Measurements from ENCODE around the gene HBP1.

HBP1 gene

DNA sequence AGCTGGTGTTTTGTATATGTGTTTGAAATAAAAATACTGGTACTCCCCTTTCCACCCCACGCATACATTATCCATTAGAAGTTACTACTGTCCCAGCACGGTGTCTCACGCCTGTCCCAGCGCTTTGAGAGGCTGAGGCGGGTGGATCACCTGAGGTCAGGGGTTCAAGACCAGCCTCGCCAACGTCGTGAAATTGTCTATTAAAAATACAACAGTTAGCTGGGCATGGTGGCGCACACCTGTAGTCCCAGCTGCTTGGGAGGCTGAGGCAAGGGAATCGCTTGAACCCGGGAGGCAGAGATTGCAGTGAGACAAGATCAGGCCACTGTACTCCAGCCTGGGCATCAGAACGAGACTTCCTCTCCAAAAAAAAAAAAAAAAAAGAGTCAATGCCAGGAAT is 2.7 kb downstream of the HBP1 start:
- Histone ChIP-seq H3K27me3 (no peaks in the 10 kb centered on the region), H3K9me3 (no peaks in the 10 kb centered on the region), H3K4me1 (peaks cover 0 to 73% (median 35%) of the 10 kb centered on the region in 4 donors), H3K36me3 (no peaks in the 10 kb centered on the region), H3K27ac (no peak overlapping the region), H3K4me3 (no peak overlapping the region)
- TF ChIP-seq, protein P1, sequence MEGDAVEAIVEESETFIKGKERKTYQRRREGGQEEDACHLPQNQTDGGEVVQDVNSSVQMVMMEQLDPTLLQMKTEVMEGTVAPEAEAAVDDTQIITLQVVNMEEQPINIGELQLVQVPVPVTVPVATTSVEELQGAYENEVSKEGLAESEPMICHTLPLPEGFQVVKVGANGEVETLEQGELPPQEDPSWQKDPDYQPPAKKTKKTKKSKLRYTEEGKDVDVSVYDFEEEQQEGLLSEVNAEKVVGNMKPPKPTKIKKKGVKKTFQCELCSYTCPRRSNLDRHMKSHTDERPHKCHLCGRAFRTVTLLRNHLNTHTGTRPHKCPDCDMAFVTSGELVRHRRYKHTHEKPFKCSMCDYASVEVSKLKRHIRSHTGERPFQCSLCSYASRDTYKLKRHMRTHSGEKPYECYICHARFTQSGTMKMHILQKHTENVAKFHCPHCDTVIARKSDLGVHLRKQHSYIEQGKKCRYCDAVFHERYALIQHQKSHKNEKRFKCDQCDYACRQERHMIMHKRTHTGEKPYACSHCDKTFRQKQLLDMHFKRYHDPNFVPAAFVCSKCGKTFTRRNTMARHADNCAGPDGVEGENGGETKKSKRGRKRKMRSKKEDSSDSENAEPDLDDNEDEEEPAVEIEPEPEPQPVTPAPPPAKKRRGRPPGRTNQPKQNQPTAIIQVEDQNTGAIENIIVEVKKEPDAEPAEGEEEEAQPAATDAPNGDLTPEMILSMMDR (IDR thresholded peaks at IDR 0.05): no peak
- peak in 1 of 2 donors; percentile 47 for DNase-seq
- intact Hi-C loops (cut with DNase I; ENCODE audit: low total_unique reads): no loop called here

DNA sequence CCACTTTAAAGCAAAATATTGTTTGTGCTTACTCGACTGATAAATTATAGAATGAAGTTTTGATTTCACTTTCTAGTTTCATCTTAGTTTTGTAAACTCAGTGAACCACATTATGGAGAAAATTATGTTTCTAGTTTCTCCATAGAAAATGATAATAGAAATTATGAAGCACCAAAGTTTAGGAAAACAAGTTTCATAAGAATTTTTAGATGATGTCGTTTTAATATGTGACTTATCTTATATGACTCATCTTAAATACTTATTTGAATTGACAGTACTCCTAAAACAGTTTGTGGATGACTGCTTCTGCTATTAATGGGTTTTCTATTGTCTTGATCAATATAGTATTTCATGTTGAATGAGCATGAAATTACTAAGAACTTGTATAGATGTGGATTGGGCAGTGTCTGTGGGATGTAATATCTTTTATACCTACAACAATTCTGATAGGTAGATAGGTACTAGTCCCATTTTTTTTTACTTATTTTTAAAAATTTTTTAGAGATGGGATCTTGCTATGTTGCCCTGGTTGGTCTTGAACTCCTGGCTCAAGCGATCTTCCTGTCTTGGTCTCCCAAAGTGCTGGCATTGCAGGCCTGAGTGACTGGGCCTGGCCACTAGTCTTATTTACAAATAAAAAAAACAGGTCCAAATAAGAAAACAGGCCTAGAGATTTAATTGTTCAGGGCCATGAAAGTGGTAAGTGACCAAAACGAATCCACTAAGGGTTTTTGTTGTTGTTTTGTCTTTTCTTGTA is 3.7 kb downstream of the HBP1 start:
- Histone ChIP-seq H3K36me3 (no peaks in the 10 kb centered on the region), H3K27ac (no peak overlapping the region), H3K9me3 (no peaks in the 10 kb centered on the region), H3K4me3 (no peak overlapping the region), H3K4me1 (peaks cover 0 to 74% (median 41%) of the 10 kb centered on the region in 4 donors), H3K27me3 (no peaks in the 10 kb centered on the region)
- DNase-seq: no peak
- intact Hi-C loops (cut with DNase I; ENCODE audit: low total_unique reads): no loop called here
- TF ChIP-seq, protein P1 (IDR thresholded peaks at IDR 0.05): no peak

DNA sequence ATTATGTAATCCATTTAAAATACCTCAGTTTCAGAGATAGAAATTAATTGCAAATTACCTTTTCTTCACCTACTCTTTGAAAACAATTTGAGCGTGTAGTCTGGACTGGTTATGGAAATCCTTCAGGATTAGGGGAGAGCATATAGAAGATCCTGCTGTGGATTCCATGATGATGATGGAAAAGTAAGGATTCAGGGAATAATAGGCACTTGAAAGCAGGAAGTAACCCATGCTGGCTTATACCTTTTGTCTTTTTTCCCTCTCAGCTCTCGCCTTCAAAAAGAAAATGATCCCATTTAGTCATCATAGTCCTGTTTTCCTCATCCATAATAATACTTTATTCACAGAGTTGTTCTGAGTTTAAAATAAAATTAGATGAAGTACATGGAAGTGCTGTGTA is 4.4 kb downstream of the HBP1 start:
- peaks cover 0 to 81% (median 43%) of the 10 kb centered on the region in 4 donors for H3K4me1 ChIP-seq
- TF ChIP-seq, protein P1 (IDR thresholded peaks at IDR 0.05): no peak
- no peak for DNase-seq
- no peaks in the 10 kb centered on the region for H3K27me3 ChIP-seq
- no peaks in the 10 kb centered on the region for H3K9me3 ChIP-seq
- H3K36me3 ChIP-seq: no peaks in the 10 kb centered on the region
- no peak overlapping the region for H3K4me3 ChIP-seq
- intact Hi-C loops (cut with DNase I; ENCODE audit: low total_unique reads): no loop called here
- no peak overlapping the region for H3K27ac ChIP-seq

DNA sequence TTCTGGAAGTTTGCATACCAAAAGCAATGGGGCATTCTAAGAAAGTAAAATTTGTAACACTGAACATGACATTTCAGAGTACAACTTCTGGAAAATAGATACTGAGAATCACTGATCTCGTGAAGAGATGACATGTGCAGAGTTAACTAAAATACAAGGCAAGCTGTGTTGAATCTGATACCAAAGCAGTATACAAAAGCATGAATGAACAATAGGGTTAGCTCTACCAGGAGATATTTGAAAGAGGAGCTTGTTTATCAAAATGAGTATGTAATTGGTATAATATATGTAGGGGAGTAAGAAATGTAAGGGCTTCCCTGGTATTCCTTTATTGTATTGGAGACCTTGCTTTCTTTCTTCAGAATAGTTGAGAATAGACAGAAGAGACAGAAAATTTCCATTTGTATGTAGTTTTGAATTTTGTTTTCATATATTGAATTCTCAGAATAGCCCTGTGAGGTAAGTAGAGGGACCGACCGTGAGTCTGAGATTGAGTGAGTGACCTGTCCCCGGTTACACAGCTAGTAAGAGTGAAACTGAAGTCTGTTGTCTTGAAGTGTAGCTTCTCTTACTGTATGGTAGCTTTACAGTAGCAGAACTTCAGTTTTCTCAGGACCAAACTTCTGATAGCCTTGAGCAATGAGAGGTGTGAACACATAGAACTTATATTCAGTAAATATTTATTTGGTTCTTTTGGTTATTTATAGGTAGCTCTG is 5.0 kb downstream of the HBP1 start:
- H3K4me3 ChIP-seq: no peak overlapping the region
- H3K27me3 ChIP-seq: no peaks in the 10 kb centered on the region
- H3K36me3 ChIP-seq: no peaks in the 10 kb centered on the region
- H3K4me1 ChIP-seq: peaks cover 0 to 88% (median 46%) of the 10 kb centered on the region in 4 donors
- no peak overlapping the region for H3K27ac ChIP-seq
- TF ChIP-seq, protein P1 (IDR thresholded peaks at IDR 0.05): no peak
- no peak for DNase-seq
- intact Hi-C loops (cut with DNase I; ENCODE audit: low total_unique reads): no loop called here
- no peaks in the 10 kb centered on the region for H3K9me3 ChIP-seq

DNA sequence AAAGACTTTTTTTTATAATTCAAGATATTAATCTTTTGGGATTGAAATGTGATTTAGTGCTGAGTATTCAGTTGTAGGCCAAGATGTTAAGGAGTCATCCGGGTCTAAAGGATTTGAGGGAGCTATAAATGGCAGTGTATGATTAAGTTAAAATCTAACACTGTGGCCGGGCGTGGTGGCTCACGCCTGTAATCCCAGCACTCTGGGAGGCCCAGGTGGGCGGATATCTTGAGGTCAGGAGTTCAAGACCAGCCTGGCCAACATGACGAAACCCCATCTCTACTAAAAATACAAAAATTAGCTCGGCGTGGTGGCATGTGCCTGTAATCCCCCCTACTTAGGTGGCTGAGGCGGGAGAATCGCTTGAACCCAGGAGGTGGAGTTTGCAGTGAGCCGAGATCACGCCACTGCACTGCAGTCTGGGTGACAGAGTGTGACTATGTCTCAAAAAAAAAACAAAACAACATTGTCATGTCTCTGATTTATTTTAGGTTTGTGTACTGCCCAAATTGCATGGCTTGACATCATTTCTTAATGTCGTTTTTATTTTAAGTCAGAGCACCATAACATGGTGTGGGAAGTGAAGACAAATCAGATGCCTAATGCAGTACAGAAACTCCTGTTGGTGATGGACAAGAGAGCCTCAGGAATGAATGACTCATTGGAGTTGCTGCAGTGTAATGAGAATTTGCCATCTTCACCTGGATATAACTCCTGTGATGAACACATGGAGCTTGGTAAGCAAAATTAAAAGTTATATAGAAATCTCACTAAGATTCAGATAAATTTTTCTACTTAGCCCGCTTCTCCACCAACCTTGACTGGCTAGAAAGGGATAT is 10.7 kb downstream of the HBP1 start:
- TF ChIP-seq, protein P1 (IDR thresholded peaks at IDR 0.05): no peak
- no peak overlapping the region for H3K4me3 ChIP-seq
- H3K9me3 ChIP-seq: no peaks in the 10 kb centered on the region
- H3K36me3 ChIP-seq: peaks cover 20 to 46% (median 29%) of the 10 kb centered on the region in 3 donors
- H3K4me1 ChIP-seq: peaks cover 0 to 67% (median 34%) of the 10 kb centered on the region in 4 donors
- H3K27me3 ChIP-seq: no peaks in the 10 kb centered on the region
- intact Hi-C loops (cut with DNase I; ENCODE audit: low total_unique reads): no loop called here
- DNase-seq: no peak
- no peak overlapping the region for H3K27ac ChIP-seq

Measured in tibial artery (tissue), 4 donors.